ENCODE measurements around the gene CSMD2. TPM values are rescaled to one million over a fixed set of nuclear protein-coding genes. Genes with fewer than 3 reads are reported as not detected.

CSMD2 gene
- total and polyA plus RNA-seq, 2 of the 8 experiments (the other 6 are each of a cell fraction or from before 2014, with no cell fraction given) = 7.0 to 14.7 TPM

- Histone ChIP-seq H3K4me2 (ENCODE audit: insufficient read depth in 1 of 2, low read depth in 2 of 2, low read length in 2 of 2) (peak overlapping the region; percentile 87 to 97), H3K4me1 (replicated peaks in 1 of 4; ENCODE audit: control insufficient read depth in 3 of 4, insufficient read depth in 4 of 4, low read length in 3 of 4) (peaks cover 5 to 23% (median 12%) of the 10 kb centered on the region in 4 experiments)
- no peak for FAIRE-seq
- peak; percentile 43; the same call in 1 of the 2 replicates for TF ChIP-seq TAF1 (IDR thresholded peaks at IDR 0.05; ENCODE audit: low read depth, low read length)
- TF ChIP-seq SIX5 (IDR thresholded peaks at IDR 0.05; ENCODE audit: low read depth, low read length) = no peak
- peak; percentile 96 for TF ChIP-seq CTBP2 (IDR thresholded peaks at IDR 0.05; ENCODE audit: borderline replicate concordance, insufficient read depth, insufficient read length, low read length)
- TF ChIP-seq SUZ12 (IDR thresholded peaks at IDR 0.05; ENCODE audit: low read length) = no peak
- TF ChIP-seq E2F6 (IDR thresholded peaks at IDR 0.05) = no peak
- TF ChIP-seq CHD1 (IDR thresholded peaks at IDR 0.05; ENCODE audit: low read depth, low read length) = no peak
- peak in 1 of 2 experiments; percentile 12; a peak in 2 of 3 replicates for TF ChIP-seq POLR2A (IDR thresholded peaks at IDR 0.05; ENCODE audit: control extremely low read depth in 1 of 2, low read depth in 2 of 2, low read length in 2 of 2)
- no peak for TF ChIP-seq ZNF274 (IDR thresholded peaks at IDR 0.05; ENCODE audit: borderline replicate concordance, extremely low read depth, low read length)
- TF ChIP-seq PHF8 (conservative IDR thresholded peaks at IDR 0.05; ENCODE audit: low read depth, low read length) = peak; percentile 21; the same call in 1 of the 2 replicates
- peak; percentile 6 for TF ChIP-seq ASH2L (IDR thresholded peaks at IDR 0.05; ENCODE audit: low read length)
Observed at GRCh38 chr1:34166625-34167361, 1.8 kb upstream of the CSMD2 start.

More at GRCh38 chr1:34166625-34167361, 1.8 kb upstream of the CSMD2 start:
- Histone ChIP-seq H3K79me2 (ENCODE audit: control insufficient read depth in 1 of 2, insufficient read depth in 2 of 2, low read length in 2 of 2) (peaks cover 0 to 20% of the 10 kb centered on the region in 2 experiments; a peak in 2 of 4 replicates), H4K20me1 (replicated peaks in 1 of 2; ENCODE audit: control insufficient read depth in 1 of 2, insufficient read depth in 2 of 2, low read length in 2 of 2) (peaks cover 0 to 2% of the 10 kb centered on the region in 2 experiments), H4K91ac (replicated peaks; ENCODE audit: insufficient read length, low read length) (peak overlapping the region; percentile 97), H3K4me3 (ENCODE audit: extremely low read depth in 1 of 4, insufficient read depth in 2 of 4, low read depth in 3 of 4, low read length in 4 of 4) (peak overlapping the region; percentile 80 to 90 (median 82)), H3K18ac (ENCODE audit: extremely low read depth, low read length) (peak overlapping the region; percentile 99), H2AK5ac (ENCODE audit: low read depth, low read length) (no peak overlapping the region; the same call in 1 of the 2 replicates), H2AFZ (ENCODE audit: low read length) (no peak overlapping the region), H3K27ac (ENCODE audit: low read depth, low read length) (peak overlapping the region; percentile 87), H4K5ac (ENCODE audit: insufficient read length, low read depth, low read length) (peak overlapping the region; percentile 84), H3K14ac (ENCODE audit: insufficient read length) (no peak overlapping the region), H3K9ac (replicated peaks in 1 of 4; ENCODE audit: extremely low read depth in 1 of 4, low read depth in 3 of 4, low read length in 3 of 4) (peak overlapping the region in 3 of 4 experiments; percentile 61 to 77 (median 70); a peak in 5 of 7 replicates), H3K23ac (ENCODE audit: insufficient read length) (no peak overlapping the region), H3K9me3 (ENCODE audit: insufficient read depth in 2 of 2, low read depth in 1 of 2, low read length in 1 of 2) (no peaks in the 10 kb centered on the region), H3K36me3 (ENCODE audit: control insufficient read depth in 2 of 4, insufficient read depth in 4 of 4, low read length in 3 of 4) (no peaks in the 10 kb centered on the region), H2BK12ac (ENCODE audit: low read depth, low read length) (peak overlapping the region; percentile 99), H4K8ac (ENCODE audit: extremely low read depth, insufficient read depth, low read length) (peak overlapping the region; percentile 51; the same call in 1 of the 2 replicates), H3K27me3 (replicated peaks in 1 of 4; ENCODE audit: control insufficient read depth in 3 of 4, extremely low read depth in 1 of 4, insufficient read depth in 3 of 4, low read length in 3 of 4) (no peaks in the 10 kb centered on the region), H3K79me1 (ENCODE audit: low read depth, low read length) (peaks cover 2% of the 10 kb centered on the region; the same call in 1 of the 2 replicates), H3K4ac (replicated peaks; ENCODE audit: insufficient read length, low read depth, low read length) (no peak overlapping the region), H3K56ac (replicated peaks; ENCODE audit: insufficient read length, low read depth, low read length) (peak overlapping the region; percentile 60), H2BK15ac (ENCODE audit: low read length) (no peak overlapping the region), H2BK120ac (replicated peaks; ENCODE audit: low read depth, low read length) (peak overlapping the region; percentile 89), H3K23me2 (ENCODE audit: low read depth, low read length) (peaks cover 35% of the 10 kb centered on the region), H2BK20ac (ENCODE audit: low read length) (peak overlapping the region; percentile 86; the same call in 1 of the 2 replicates), H2BK5ac (ENCODE audit: low read depth, low read length) (peak overlapping the region; percentile 92)
- CTCF ChIA-PET (ENCODE audit: partially characterized antibody) = interaction anchor here (0.6 to 2.0 kb wide), 8 partner anchors 10 to 1606 kb away, joined by 3 to 13 read pairs (median 3); partner anchors contain the start of gene C1orf94
- 13% methylated on average over 8 of the region's 24 CpGs; no CpG with 5 or more reads in 1 of the 2 experiments for WGBS, 2 experiments (ENCODE audit: extremely low coverage in 1 of 2, insufficient coverage in 1 of 2, insufficient read length in 1 of 2, insufficient replicate concordance in 2 of 2, low coverage in 1 of 2, low lambda C conversion rate in 2 of 2, missing lambda C conversion rate in 1 of 2)
- DNase-seq (ENCODE audit: low read depth in 1 of 2, low spot score in 2 of 2) = peak; percentile 82 to 83
- POLR2A ChIA-PET (ENCODE audit: partially characterized antibody) = interaction anchor here (0.9 to 7.0 kb wide), 6 partner anchors 11 to 312 kb away, joined by 3 to 82 read pairs (median 3); partner anchors contain the start of gene C1orf94
